Islet precursor cell (in vitro differentiated cells): ENCODE results near the gene WDR41.

ENCODE experiments used
- DNase-seq: peaks from one replicate; pipeline ENCODE4 v3.0.0-alpha.2; 2018

Gene WDR41

GRCh38 chr5:77444356-77444755 is 47.8 kb downstream of the WDR41 start:
- no peak for DNase-seq

DNA sequence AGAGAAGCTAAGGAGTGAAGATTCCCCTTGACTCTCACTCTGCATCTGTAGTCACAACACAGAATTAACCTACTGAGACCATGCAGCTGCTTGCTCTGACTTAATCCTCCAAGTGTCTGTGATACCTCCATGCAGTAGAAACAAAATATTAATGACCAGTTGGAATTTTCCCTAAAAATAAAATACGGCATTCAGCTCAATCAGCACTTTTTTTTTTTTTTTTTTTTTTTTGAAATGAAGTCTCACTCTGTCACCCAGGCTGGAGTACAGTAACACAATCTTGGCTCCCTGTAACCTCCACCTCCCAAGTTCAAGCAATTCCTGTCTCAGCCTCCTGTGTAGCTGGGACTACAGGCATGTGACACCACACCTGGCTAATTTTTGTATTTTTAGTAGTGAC is 48.4 kb downstream of the WDR41 start:
- DNase-seq: no peak

DNA sequence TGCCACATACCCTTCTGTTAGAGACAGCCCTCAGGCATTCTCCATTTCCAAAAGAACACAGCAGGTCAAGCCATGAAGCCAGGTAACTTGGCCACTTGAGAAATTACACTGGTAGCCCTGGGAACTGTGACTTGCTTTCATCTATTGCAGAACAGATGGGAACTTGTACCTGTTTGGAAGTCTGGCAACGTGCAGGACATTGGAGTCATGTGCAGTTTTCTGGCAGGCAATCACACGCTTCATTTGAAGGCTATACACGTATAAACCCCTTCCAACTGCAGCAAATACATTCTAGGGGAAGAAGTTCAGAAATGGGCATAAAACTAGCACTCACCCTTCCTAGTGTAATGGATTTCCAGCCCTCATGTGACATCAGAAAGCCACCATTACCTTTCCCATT is 54.0 kb downstream of the WDR41 start:
- no peak for DNase-seq

- no peak for DNase-seq
These were observed 54.9 kb downstream of the WDR41 start for GRCh38 chr5:77437194-77437593.

GRCh38 chr5:77431719-77432118 is 60.4 kb downstream of the WDR41 start:
- DNase-seq: no peak

DNA sequence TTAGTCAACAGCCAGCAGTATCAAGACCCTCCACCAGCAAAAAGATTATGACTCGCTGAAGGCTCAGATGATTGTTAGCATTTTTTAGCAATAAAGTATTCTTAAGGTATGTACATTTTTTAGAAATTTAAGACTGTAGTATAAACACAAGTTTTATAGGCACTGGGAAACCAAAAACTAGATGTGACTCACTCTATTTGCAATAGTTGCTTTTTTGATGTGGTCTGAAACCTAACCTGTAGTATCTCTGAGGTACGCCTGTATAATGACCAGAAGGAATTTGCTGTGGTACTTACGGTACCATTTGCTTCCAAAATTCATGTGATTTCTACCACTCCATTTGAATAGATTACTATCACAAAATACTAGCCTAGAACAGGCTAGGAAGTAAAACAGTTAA is 60.8 kb downstream of the WDR41 start:
- no peak for DNase-seq

DNA sequence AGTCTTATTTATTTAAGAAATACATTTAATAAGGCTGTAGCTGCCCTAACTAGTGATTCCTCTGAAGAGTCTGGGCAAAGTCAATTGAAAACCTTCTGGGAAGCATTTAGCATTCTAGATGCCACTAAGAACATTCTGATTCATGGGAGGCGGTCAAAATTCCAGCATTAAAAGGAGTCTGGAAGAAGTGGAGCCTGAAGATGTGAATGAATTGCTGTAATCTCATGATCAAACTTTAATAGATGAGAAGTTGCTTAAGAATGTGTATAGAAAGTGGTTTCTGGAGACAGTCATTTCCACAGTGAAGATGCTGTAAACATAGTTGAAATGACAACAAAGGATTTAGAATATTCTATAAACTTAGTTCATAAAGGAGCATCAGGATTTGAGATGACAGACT is 61.4 kb downstream of the WDR41 start:
- no peak for DNase-seq

DNA sequence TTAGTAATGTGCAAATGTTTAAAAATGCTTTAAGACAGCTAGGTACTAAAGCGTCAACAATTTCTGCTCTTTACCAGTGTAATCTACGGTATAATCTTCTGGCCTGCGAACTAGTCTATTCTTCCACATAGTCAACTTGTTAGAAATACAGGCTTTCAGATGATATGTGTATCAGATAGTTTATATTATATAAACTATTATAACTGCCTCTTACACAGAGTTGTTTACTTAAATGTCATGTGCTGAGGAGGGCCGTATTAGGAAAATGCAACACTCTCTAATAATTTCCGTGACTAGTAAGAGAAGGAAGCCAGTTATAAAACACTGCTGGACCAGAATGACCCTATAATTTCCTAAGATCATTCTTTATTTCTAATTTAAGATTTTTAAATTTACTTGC is 63.6 kb downstream of the WDR41 start:
- no peak for DNase-seq

- DNase-seq: no peak
These were observed 64.1 kb downstream of the WDR41 start for GRCh38 chr5:77427998-77428397.

GRCh38 chr5:77426670-77427069 is 65.4 kb downstream of the WDR41 start:
- no peak for DNase-seq

GRCh38 chr5:77425998-77426659 is 66.0 kb downstream of the WDR41 start:
- DNase-seq: no peak

DNA sequence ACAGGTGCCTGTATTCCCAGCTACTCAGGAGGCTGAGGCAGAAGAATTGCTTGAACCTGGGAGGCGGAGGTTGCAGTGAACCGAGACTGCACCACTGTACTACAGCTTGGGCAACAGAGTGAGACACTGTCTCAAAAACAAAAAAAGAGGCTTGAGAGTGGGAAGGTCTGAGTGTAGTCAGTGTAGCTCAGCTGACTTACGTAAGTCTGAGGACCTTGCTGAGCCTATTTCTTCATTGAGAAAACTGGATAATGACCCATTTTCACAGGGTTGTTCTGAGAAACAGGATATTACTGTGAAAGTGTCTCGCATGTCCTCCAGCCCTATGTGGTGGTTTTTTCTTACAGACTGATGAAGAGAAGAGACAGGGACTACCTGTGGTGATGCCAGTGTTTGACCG is 66.7 kb downstream of the WDR41 start:
- DNase-seq: no peak

DNA sequence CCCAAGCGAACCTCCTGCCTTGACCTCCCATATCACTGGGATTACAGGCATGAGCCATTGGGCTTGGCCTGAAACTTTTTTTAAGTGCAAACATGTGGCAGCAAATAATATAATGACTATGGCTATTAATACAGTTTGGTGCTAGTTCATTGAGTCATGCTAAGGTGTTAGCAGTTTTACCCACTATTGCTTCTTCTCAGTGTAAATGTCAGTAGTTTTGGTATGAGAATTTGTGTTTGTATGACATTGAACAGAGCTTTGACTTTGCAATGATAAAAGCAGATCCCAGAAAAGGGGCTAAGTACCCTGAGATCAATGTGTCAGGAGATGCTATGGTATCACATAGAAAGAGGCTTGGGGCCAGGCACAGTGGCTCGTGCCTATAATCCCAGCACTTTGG is 67.2 kb downstream of the WDR41 start:
- DNase-seq: no peak

- no peak for DNase-seq
These were observed 68.9 kb downstream of the WDR41 start for GRCh38 chr5:77423022-77423750.

DNA sequence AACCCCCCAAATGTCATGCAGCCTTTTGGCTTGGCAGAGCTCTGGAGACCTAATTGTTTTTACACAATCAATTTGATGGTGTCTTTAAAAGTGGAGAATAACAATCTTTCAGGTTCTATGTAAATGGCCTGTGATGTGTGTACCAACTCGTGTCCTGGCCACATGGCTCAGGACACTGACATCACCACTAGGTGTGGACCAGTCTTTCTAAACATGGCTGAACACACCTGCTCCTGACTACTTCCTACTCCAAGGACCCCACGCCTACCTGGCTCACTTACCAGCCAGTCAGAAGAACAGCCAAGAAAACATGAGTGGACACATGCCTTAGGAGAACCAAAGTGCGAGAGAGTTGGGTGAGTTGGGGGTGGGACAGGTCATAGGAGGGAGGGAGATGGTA is 71.2 kb downstream of the WDR41 start:
- DNase-seq: no peak

GRCh38 chr5:77419644-77420582 is 72.2 kb downstream of the WDR41 start:
- no peak for DNase-seq

- DNase-seq: no peak
These were observed 73.2 kb downstream of the WDR41 start for GRCh38 chr5:77418601-77419581.

GRCh38 chr5:77418162-77418561 is 74.0 kb downstream of the WDR41 start:
- DNase-seq: no peak

DNA sequence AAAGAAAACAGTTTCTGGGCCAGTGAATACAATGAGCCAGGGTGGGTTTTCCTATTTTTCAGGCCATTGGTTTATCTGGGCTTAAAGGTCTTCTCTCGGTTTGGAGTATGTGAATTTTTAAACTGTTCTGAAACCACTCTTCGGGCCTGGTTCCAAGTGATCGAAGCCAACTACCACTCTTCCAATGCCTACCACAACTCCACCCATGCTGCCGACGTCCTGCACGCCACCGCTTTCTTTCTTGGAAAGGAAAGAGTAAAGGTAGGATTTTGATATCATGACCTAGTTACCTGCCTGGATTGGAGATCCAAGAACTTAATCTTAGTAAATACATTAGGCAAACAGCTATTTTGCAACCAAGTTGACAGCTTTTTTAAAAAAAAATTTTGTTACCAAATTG is 79.1 kb downstream of the WDR41 start:
- DNase-seq: no peak

DNA sequence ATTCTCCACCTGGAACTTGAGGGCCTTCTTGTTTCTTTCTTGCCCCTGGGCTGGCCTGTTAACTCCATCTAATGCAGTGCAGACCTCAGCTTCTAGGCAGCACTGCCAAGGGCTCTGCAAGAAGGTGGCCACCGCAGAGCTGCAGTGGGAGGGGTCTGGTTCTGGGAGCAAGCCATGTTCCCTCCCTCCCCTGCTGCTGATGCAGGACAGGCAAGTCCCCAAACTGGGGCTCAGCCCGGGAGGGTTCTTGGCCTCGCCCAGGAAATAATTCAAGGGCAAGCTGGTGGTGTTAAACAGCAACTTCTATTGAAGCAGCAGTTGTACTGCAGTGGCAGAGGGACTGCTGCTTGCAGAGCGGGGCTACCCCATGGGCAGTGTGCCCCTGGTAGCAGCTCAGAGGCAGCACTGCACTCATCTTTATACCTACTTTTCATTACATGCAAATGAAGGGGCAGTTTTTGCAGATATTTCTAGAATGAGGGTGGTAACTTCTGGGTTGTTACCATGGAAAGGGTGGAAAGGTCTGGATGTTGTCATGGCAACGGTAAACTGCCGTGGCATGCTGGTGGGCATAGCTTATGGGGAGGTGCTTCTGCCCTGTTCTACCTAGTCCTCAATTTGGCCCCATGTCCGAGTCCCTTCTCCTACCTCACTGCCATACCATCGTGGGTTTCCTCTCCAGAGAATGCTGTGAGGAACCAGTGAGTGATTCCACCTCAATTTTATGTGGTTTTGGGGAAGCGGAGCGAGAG is 82.1 kb downstream of the WDR41 start:
- DNase-seq: no peak

GRCh38 chr5:77407152-77407551 is 85.0 kb downstream of the WDR41 start:
- DNase-seq: no peak

- no peak for DNase-seq
These were observed 89.3 kb downstream of the WDR41 start for GRCh38 chr5:77402796-77403195.
